ENCODE measurements around the gene CRADD.
A peak's percentile ranks its signal among the peaks of the same experiment; 100 is the strongest.
"Not testable (repeated sequence)": the region's sequence is repeated elsewhere in the genome, so short reads cannot be mapped to it uniquely, and the experiment has no call there.

The CRADD gene

GRCh38 chr12:93850481-93851256, 173.5 kb downstream of the CRADD start:
- DNase-seq = no peak

DNA sequence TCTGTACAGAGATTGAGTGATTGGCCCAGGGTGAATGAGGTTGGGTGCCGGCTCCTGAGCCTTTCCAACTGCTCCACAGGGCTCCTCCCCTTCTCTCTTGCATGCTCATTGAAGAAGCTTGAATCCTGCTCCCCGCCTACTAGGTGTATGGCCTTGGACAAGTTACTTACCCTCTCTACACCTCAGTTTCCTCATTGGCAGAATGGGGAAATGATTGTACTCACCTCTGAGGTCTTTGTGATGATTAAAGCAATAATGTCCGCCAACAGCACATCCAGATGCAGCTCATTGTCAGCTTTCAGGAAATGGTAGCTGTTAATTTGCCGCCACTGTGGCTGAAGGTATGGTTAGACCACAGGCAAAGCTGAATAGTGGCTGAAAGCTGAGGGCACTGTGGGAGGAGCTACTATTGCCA, 174.1 kb downstream of the CRADD start:
- DNase-seq = no peak

- DNase-seq = no peak
Measured at GRCh38 chr12:93852173-93852591, 175.0 kb downstream of the CRADD start.

GRCh38 chr12:93853698-93854478, 176.7 kb downstream of the CRADD start:
- no peak for DNase-seq

DNA sequence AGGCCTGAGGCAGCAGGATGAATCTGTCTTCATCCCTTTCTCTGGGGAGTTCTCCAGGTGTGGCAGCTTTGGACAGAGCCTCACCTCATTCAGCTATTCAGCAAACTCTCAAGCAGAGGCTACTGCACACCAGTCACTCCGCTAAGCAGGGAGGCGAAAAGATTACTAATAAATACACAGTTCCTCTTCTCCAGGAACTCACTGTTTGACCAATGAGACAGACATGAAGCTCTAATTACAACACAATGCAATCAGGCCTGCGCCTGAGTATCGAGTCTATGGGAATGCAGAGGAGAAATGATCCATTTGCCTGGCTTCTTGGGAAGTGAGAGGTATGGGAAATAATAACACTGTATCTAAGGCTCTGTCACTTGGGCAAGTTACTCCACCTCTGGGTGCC, 178.1 kb downstream of the CRADD start:
- DNase-seq = no peak

- DNase-seq = no peak
Measured at GRCh38 chr12:93856611-93857010, 179.4 kb downstream of the CRADD start.

GRCh38 chr12:93857279-93857938, 180.2 kb downstream of the CRADD start:
- DNase-seq = no peak

- peak; percentile 33 for DNase-seq
Measured at GRCh38 chr12:93857991-93858447, 180.8 kb downstream of the CRADD start.

DNA sequence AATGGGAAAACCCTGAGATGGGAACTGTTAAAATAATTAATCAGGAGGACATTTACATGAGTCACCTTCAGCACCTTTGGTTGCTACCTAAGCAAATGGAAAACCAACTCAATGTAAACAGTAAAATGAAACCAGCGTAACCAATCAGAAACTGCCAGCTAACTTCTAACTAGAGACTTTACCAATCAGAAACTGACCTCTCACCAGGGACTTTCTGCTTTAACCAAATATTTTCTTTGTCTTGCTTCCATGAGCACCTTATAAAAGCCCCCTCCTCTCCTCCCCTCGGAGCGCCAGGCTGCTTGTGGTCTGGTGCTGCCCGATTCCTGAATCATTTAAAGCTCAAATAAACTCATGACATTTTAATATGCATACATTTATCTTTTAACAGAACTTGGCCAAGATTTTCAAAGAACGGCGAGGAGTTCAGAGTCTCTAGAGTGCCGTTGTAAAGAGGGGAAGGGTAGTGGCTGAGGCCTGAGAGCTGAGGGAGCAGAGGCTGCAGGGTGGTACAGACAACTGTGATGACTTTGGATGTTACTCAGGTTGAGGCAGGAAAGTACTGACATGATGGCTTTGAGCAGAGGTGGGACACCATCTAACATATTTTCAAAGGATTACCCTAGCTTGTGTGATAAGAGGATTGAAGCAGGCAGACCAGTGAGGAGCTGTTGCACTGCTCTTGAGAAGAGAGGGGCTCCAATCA, 183.6 kb downstream of the CRADD start:
- no peak for DNase-seq

DNA sequence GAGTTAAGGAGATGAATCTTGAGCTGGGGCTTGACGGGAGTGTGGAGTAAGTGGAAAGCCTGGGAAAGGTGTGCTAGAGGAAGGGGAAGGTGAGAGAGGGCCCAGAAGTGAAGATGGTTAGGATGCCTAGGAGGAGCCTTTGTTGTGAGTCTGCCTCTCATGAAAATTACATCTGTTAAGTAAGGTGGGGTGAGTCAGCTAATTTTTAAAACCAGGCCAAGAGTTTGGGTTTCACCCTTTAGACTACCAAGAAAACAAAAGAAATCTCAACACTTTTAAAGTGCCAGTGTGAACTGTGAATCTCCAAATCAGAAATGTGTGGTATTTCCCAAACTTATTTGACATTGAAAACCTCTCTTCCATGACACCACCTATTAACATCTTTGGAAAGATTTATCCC, 185.2 kb downstream of the CRADD start:
- DNase-seq = no peak

DNA sequence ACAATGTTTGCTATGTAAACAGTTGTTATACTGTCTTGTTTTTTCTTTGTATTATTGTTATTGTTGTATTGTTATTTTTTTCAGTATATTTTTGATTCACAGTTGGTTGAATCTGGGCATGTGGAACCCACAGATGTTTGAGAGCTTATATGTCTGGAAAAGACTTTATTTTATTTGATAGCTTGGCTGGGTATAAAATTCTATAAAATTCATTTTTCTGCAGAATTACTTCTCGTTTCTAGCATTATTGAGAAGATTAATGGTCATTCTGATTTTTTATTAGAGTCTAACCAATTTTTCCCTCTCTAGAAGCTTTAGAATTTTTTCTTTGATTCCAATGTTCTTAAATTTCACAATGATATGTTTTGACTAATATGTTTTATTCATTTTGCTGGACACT, 188.6 kb downstream of the CRADD start:
- DNase-seq = no peak

- DNase-seq = no peak
Measured at GRCh38 chr12:93868771-93869170, 191.6 kb downstream of the CRADD start.

DNA sequence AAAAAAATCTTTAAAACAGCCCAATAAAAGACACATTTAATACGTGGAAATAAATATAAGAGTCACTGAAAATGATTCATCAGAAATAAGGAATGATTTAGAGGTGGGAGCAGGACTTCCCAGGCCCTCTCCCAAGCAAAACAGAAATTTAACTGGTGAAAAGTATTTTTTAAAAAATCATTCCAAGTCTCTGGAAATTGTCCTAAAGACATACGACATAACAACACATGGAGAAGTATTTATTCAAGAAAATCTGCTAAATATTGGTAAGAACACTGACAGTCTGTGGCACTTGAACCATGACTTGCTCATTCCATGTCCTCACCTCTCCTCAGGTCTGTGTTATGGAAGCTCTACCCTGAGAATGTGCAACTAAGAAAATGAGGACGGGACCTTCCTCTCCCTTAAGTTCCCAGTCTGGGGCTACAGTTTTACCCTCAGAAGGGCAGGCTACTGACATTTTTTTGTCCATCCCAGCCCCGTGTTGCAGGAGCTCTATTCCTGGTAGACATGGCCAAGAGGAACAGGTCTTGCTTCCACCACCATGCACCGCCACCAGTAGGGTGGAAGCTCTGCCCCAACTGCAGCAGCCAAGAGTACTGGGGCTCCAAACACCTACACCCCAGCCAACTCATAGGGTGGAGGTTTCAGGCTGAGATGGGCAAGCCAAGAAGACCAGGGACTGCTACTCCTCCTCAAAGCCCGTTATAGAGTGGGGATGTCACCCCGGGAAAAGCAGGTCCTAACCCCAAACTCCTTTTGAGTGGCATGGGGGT, 193.0 kb downstream of the CRADD start:
- DNase-seq = no peak

DNA sequence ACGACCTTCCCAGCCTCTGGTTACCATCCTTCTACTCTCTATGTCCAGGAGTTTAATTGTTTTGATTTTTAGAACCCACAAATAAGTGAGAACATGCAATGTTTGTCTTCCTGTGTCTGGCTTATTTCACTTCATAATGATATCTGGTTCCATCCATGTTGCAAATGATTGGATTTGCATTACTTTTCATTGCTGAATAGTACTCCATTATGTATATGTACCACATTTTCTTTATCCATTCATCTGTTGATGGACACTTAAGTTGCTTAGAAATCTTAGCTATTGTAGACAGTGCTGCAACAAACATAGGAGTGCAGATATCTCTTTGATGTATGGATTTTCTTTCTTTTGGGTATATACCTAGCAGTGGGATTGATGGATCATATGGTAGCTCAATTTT, 194.4 kb downstream of the CRADD start:
- DNase-seq = not testable (repeated sequence)

GRCh38 chr12:93873561-93873960, 196.4 kb downstream of the CRADD start:
- DNase-seq = no peak

DNA sequence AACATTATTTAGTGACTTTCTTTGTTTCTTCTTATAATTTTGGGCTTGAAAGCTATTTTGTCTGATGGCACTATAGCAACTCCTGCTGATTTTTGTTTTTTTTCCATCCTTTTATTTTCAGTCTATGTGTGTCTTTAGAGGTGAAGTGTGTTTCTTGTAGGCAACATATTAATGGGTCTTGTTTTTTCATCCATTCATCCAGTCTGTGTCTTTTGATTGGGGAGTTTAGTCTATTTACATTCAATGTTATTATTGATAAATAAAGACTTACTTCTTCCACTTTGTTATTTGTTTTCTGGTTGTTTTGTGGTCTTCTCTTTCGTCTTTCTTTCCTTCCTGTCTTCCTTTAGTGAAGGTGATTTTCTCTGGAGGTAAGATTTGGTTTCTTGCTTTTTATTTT, 198.0 kb downstream of the CRADD start:
- no peak for DNase-seq

- DNase-seq = no peak
Measured at GRCh38 chr12:93876360-93876759, 199.2 kb downstream of the CRADD start.

DNA sequence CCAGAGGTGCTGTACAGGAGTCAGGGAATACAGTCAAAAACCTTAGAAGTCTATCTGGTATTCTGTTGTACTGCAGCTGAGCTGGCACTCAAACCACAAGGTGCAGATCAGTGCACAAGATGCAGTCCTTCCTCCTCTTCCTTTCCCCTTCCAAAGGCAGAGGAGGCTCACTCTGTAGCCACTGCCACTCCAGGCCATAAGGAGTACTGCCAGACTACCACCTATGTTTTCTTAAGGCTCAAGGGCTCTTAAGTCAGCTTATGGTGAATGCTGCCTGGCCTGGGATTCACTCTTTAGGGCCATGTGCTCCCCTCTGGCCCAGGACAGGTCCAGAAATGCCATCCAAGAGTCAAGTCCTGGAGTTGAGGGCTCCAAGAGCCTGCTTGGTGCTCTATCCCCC, 200.3 kb downstream of the CRADD start:
- no peak for DNase-seq

- no peak for DNase-seq
Measured at GRCh38 chr12:93879476-93880421, 202.6 kb downstream of the CRADD start.

GRCh38 chr12:93880853-93881522, 203.8 kb downstream of the CRADD start:
- DNase-seq = no peak
